HCT116 (cell line): ENCODE measurements around the gene NHERF2. TPM values are rescaled to one million over a fixed set of nuclear protein-coding genes. Genes with fewer than 3 reads are reported as not detected.

Experiments
- ATAC-seq: fragments of 200-7000 bp; cut with Tn5 transposase; 2 replicates; pipeline ENCODE4 v1.9.1; 2020; ENCODE audit warnings: mild to moderate bottlenecking, moderate library complexity
- BruUV-seq: library from RNA; stranded (reverse); fragments of 400-500 nt; replicated peaks from 2 replicates; lab custom pipeline; 2021; lab: Mats Ljungman, UMichigan
- CTCF ChIA-PET: fragments of 300-600 bp; sonication (Branson Sonifier 250); formaldehyde crosslinking; loops from one replicate; lab custom pipeline; 2021; ENCODE audit warnings: antibody characterized with exemption; lab: Charles Lee
- POLR2A ChIA-PET: fragments of 300-600, 350-600 bp; sonication (Branson Sonifier 250); formaldehyde crosslinking; loops from one replicate; lab custom pipeline; 2021; ENCODE audit warnings: antibody characterized with exemption; lab: Charles Lee
- RAD21 ChIA-PET, 2 experiments: fragments of 300-600 bp; sonication (Branson Sonifier 250); formaldehyde crosslinking; loops; one replicate each; lab custom pipeline; 2023; ENCODE audit warnings: low total read pairs in 2 of 2; ENCODE audit not compliant: uncharacterized antibody in 2 of 2, unreplicated experiment in 2 of 2, low non-redundant PET in 1 of 2; lab: Charles Lee
- DNase-seq: peaks from one replicate; pipeline ENCODE4 v3.0.0-alpha.2; 2010; ENCODE audit warnings: low read depth, low spot score
- H2AFZ ChIP-seq: fragments of 200-600 bp; shearing (Covaris generic), sonication (generic); 2 replicates; pipeline ENCODE4 v1.6.1; 2017; ENCODE audit warnings: low read depth, mixed run types, mixed read lengths, antibody characterized with exemption, low read length; ENCODE audit not compliant: poor library complexity, severe bottlenecking
- H3K27ac ChIP-seq: 2 replicates; pipeline ENCODE4 v1.5.1; 2012; ENCODE audit warnings: low read depth, low read length
- H3K27me3 ChIP-seq: fragments of 200-600 bp; sonication (generic); 2 replicates; pipeline ENCODE4 v1.6.1; 2016; ENCODE audit warnings: mixed run types, low read length, mixed read lengths; ENCODE audit not compliant: insufficient read depth
- H3K36me3 ChIP-seq, 2 experiments: fragments of 200-500 bp in 1 of 2; fragments of 200-600 bp in 1 of 2; sonication (Bioruptor generic) in 1 of 2; sonication (generic) in 1 of 2; 2 replicates each; pipeline versions ENCODE4 v1.5.1 to v1.6.1; 2014 to 2016; ENCODE audit warnings: low read length in 2 of 2, inconsistent platforms in 1 of 2, mixed read lengths in 1 of 2, mixed run types in 1 of 2; ENCODE audit not compliant: insufficient read depth in 2 of 2, control insufficient read depth in 1 of 2
- H3K4me1 ChIP-seq, 2 experiments: fragments of 200-600 bp in 1 of 2; sonication (generic) in 1 of 2; 2 replicates each; pipeline versions ENCODE4 v1.5.1 to v1.6.1; 2012 to 2017; ENCODE audit warnings: low read length in 2 of 2, inconsistent platforms in 1 of 2, mild to moderate bottlenecking in 1 of 2, mixed read lengths in 1 of 2, mixed run types in 1 of 2, moderate library complexity in 1 of 2; ENCODE audit not compliant: insufficient read depth in 2 of 2, control insufficient read depth in 1 of 2
- H3K4me2 ChIP-seq: fragments of 200-600 bp; sonication (generic); 2 replicates; pipeline ENCODE4 v1.6.1; 2017; ENCODE audit warnings: mixed run types, low read length, mixed read lengths
- H3K4me3 ChIP-seq, 2 experiments: fragments of 200-600 bp in 1 of 2; sonication (generic) in 1 of 2; replicated peaks in 1 of 2; 2 replicates each; pipeline ENCODE4 v1.5.1; 2011 to 2016; ENCODE audit warnings: low read length in 2 of 2, control low read depth in 1 of 2, low read depth in 1 of 2, mild to moderate bottlenecking in 1 of 2, mixed read lengths in 1 of 2, mixed run types in 1 of 2
- H3K79me2 ChIP-seq: fragments of 200-600 bp; sonication (generic); 2 replicates; pipeline ENCODE4 v1.6.1; 2017; ENCODE audit warnings: mild to moderate bottlenecking, mixed run types, low read length, moderate library complexity, mixed read lengths; ENCODE audit not compliant: insufficient read depth
- H3K9ac ChIP-seq: fragments of 200-600 bp; sonication (generic); 2 replicates; pipeline ENCODE4 v1.6.1; 2016; ENCODE audit warnings: low read length, mixed read lengths
- H3K9me2 ChIP-seq: fragments of 200-600 bp; sonication (generic), shearing (Covaris generic); 2 replicates; pipeline ENCODE4 v1.6.1; 2017; ENCODE audit warnings: mixed run types, mild to moderate bottlenecking, moderate library complexity; ENCODE audit not compliant: insufficient read depth
- H3K9me3 ChIP-seq, 2 experiments: fragments of 200-500 bp in 1 of 2; fragments of 200-600 bp in 1 of 2; sonication (Bioruptor generic) in 1 of 2; sonication (generic) in 1 of 2; 2 replicates each; pipeline ENCODE4 v1.6.1; 2014 to 2017; ENCODE audit warnings: low read length in 2 of 2, mixed read lengths in 2 of 2, inconsistent platforms in 1 of 2, low read depth in 1 of 2, mild to moderate bottlenecking in 1 of 2, mixed run types in 1 of 2, moderate library complexity in 1 of 2; ENCODE audit not compliant: control insufficient read depth in 1 of 2, insufficient read depth in 1 of 2
- H4K20me1 ChIP-seq: fragments of 200-600 bp; sonication (generic), shearing (Covaris generic); 2 replicates; pipeline ENCODE4 v1.6.1; 2017; ENCODE audit warnings: mixed run types, mild to moderate bottlenecking, moderate library complexity; ENCODE audit not compliant: insufficient read depth
- ATF3 ChIP-seq: IDR thresholded peaks from 2 replicates; pipeline ENCODE4 v1.6.1; 2012
- CBX3 ChIP-seq: IDR thresholded peaks from 2 replicates; pipeline ENCODE4 v1.6.1; 2012; ENCODE audit warnings: low read depth
- CTCF ChIP-seq, 3 experiments: fragments of 200-600 bp in 1 of 3; sonication (generic) in 1 of 3; IDR thresholded peaks in 2 of 3; conservative IDR thresholded peaks in 1 of 3; 2 replicates each; pipeline ENCODE4 v1.5.1; 2012 to 2017; ENCODE audit warnings: low read depth in 2 of 3, low read length in 2 of 3, antibody characterized with exemption in 1 of 3, borderline replicate concordance in 1 of 3, control low read depth in 1 of 3, mild to moderate bottlenecking in 1 of 3, mixed read lengths in 1 of 3, mixed run types in 1 of 3, moderate library complexity in 1 of 3; ENCODE audit not compliant: insufficient read depth in 1 of 3
- EGR1 ChIP-seq: IDR thresholded peaks from 2 replicates; pipeline ENCODE4 v1.6.1; 2012; ENCODE audit warnings: low read depth
- ELF1 ChIP-seq: IDR thresholded peaks from 2 replicates; pipeline ENCODE4 v1.6.1; 2012; ENCODE audit warnings: low read depth, borderline replicate concordance
- EZH2 ChIP-seq: fragments of 200-600 bp; sonication (generic); IDR thresholded peaks from 2 replicates; pipeline ENCODE4 v1.6.1; 2017; ENCODE audit warnings: antibody characterized with exemption, mixed run types
- EZH2phosphoT487 ChIP-seq: fragments of 200-600 bp; IDR thresholded peaks from 2 replicates; pipeline ENCODE4 v1.6.1; 2018; ENCODE audit warnings: antibody characterized with exemption, borderline replicate concordance
- FOSL1 ChIP-seq: IDR thresholded peaks from 2 replicates; pipeline ENCODE4 v1.6.1; 2012; ENCODE audit warnings: low read depth
- JUND ChIP-seq: IDR thresholded peaks from 2 replicates; pipeline ENCODE4 v1.6.1; 2012
- MAX ChIP-seq: IDR thresholded peaks from 2 replicates; pipeline ENCODE4 v1.6.1; 2012
- POLR2A ChIP-seq: IDR thresholded peaks from 2 replicates; pipeline ENCODE4 v1.7.0; 2011; ENCODE audit warnings: borderline replicate concordance; ENCODE audit not compliant: insufficient read depth, insufficient read length; ENCODE audit errors: extremely low read depth
- RAD21 ChIP-seq: IDR thresholded peaks from 2 replicates; pipeline ENCODE4 v1.6.1; 2012; ENCODE audit warnings: low read depth, mild to moderate bottlenecking
- REST ChIP-seq: IDR thresholded peaks from 2 replicates; pipeline ENCODE4 v1.6.1; 2012; ENCODE audit warnings: low read depth
- SIN3A ChIP-seq: IDR thresholded peaks from 2 replicates; pipeline ENCODE4 v1.6.1; 2012; ENCODE audit warnings: low read depth
- SRF ChIP-seq: IDR thresholded peaks from 2 replicates; pipeline ENCODE4 v1.6.1; 2012; ENCODE audit warnings: low read depth
- ZBTB33 ChIP-seq: IDR thresholded peaks from 2 replicates; pipeline ENCODE4 v1.6.1; 2011; ENCODE audit warnings: mild to moderate bottlenecking, low read length, moderate library complexity; ENCODE audit not compliant: insufficient replicate concordance; ENCODE audit errors: extremely low read depth
- intact Hi-C: fragments of 100-400 bp; cut with micrococcal nuclease; formaldehyde crosslinking; loops from 2 replicates; pipeline ENCODE4 v1.10.0; 2022
- total RNA-seq: library from RNA; stranded (reverse); gene quantifications from one replicate; pipeline ENCODE4 v1.2.1, GENCODE V29; 2021; ENCODE audit not compliant: unreplicated experiment

Gene NHERF2
- total RNA-seq, 1 experiment from 2014 or later, result 58.4 TPM

- ChIA-PET CTCF (no interaction called here), RAD21 (no interaction called here), POLR2A (no interaction called here)
- no peaks in the 10 kb centered on the region for H3K27me3 ChIP-seq
- no peak for ATAC-seq
- H3K4me3 ChIP-seq, result no peak overlapping the region
- H3K4me1 ChIP-seq, result peaks cover 5 to 25% of the 10 kb centered on the region in 2 experiments; a peak in 2 of 4 replicates
- no peak overlapping the region for H3K4me2 ChIP-seq
- H3K9me2 ChIP-seq, result no peaks in the 10 kb centered on the region
- H3K9ac ChIP-seq, result no peak overlapping the region
- no peak overlapping the region for H2AFZ ChIP-seq
- H3K79me2 ChIP-seq, result no peaks in the 10 kb centered on the region
- BruUV-seq, result no TSS peak
- H3K36me3 ChIP-seq, result no peaks in the 10 kb centered on the region
- TF ChIP-seq ZBTB33, result no peak
- no peak for TF ChIP-seq ELF1
- no peak for TF ChIP-seq MAX
- TF ChIP-seq EGR1, result no peak
- no peak for TF ChIP-seq CTCF (IDR thresholded peaks at IDR 0.05 in 2 of 3, conservative IDR thresholded peaks at IDR 0.05 in 1 of 3; ENCODE audit: borderline replicate concordance in 1 of 3, insufficient read depth in 1 of 3, low read depth in 2 of 3, low read length in 2 of 3)
- no peak for TF ChIP-seq RAD21
- TF ChIP-seq SIN3A, result no peak
- no peak for TF ChIP-seq ATF3
- no peak for TF ChIP-seq POLR2A
- no peak for TF ChIP-seq REST
- TF ChIP-seq FOSL1, result no peak
- TF ChIP-seq CBX3, result no peak
- no peak for TF ChIP-seq JUND
- no peak for TF ChIP-seq EZH2
- no peak for TF ChIP-seq EZH2phosphoT487
- TF ChIP-seq SRF, result no peak
- TF ChIP-seq, all 23 proteins: peak for 0
- intact Hi-C loops, result no loop called here
- Histone ChIP-seq H4K20me1 (no peaks in the 10 kb centered on the region), H3K27ac (no peak overlapping the region), H3K9me3 (no peaks in the 10 kb centered on the region)
- no peak for DNase-seq
Observed at GRCh38 chr16:2037115-2037514, 10.4 kb downstream of the NHERF2 start.
